Smooth muscle cell (in vitro differentiated cells): ENCODE measurements around the gene NOTCH1. TPM values are rescaled to one million over a fixed set of nuclear protein-coding genes. Genes with fewer than 3 reads are reported as not detected.
A peak's percentile ranks its signal among the peaks of the same experiment; 100 is the strongest.

Experiments
- DNase-seq: peaks from one replicate; lab custom pipeline; 2025; ENCODE audit not compliant: unreplicated experiment; lab: John Stamatoyannopoulos, UW
- H2AFZ ChIP-seq: fragments of 200-600 bp; sonication (generic); 2 replicates; pipeline ENCODE4 v1.6.0; 2016; ENCODE audit warnings: antibody characterized with exemption, low read depth, mild to moderate bottlenecking
- H3F3A ChIP-seq: fragments of 200-600 bp; sonication (generic); 2 replicates; pipeline ENCODE4 v1.6.0; 2017; ENCODE audit warnings: antibody characterized with exemption, low read depth
- H3K27ac ChIP-seq: fragments of 200-600 bp; sonication (generic); 2 replicates; pipeline ENCODE4 v1.5.1; 2016; ENCODE audit warnings: low read depth, mild to moderate bottlenecking
- H3K27me3 ChIP-seq: fragments of 200-600 bp; sonication (generic); 2 replicates; pipeline ENCODE4 v1.6.1; 2016; ENCODE audit warnings: low read depth, mild to moderate bottlenecking
- H3K36me3 ChIP-seq: fragments of 200-600 bp; sonication (generic); 2 replicates; pipeline ENCODE4 v1.5.1; 2016; ENCODE audit warnings: low read depth
- H3K4me1 ChIP-seq: fragments of 200-600 bp; sonication (generic); 2 replicates; pipeline ENCODE4 v1.5.1; 2016; ENCODE audit warnings: low read depth
- H3K4me2 ChIP-seq: fragments of 200-600 bp; sonication (generic); 2 replicates; pipeline ENCODE4 v1.6.0; 2016; ENCODE audit warnings: mild to moderate bottlenecking
- H3K4me3 ChIP-seq: fragments of 200-600 bp; sonication (generic); 2 replicates; pipeline ENCODE4 v1.5.1; 2016; ENCODE audit warnings: mild to moderate bottlenecking
- H3K79me2 ChIP-seq: fragments of 200-600 bp; sonication (generic); 2 replicates; pipeline ENCODE4 v1.6.0; 2016; ENCODE audit warnings: low read depth, mild to moderate bottlenecking
- H3K9ac ChIP-seq: fragments of 200-600 bp; sonication (generic); 2 replicates; pipeline ENCODE4 v1.6.0; 2016; ENCODE audit warnings: low read depth
- H3K9me3 ChIP-seq: fragments of 200-600 bp; sonication (generic); replicated peaks from 2 replicates; pipeline ENCODE4 v1.5.1; 2016; ENCODE audit warnings: low read depth
- H4K20me1 ChIP-seq: fragments of 200-600 bp; sonication (generic); 2 replicates; pipeline ENCODE4 v1.6.0; 2016; ENCODE audit warnings: low read depth
- CTCF ChIP-seq: fragments of 200-600 bp; sonication (generic); IDR thresholded peaks from 2 replicates; pipeline ENCODE4 v1.5.1; 2017; ENCODE audit warnings: borderline replicate concordance, mild to moderate bottlenecking, antibody characterized with exemption; ENCODE audit not compliant: insufficient read depth, poor library complexity, severe bottlenecking
- WGBS: methylation state at CpG from one replicate; pipeline ENCODE4 v1.1.7; 2016; ENCODE audit warnings: low lambda C conversion rate; 5-methylcytosine and 5-hydroxymethylcytosine counted together
- polyA plus RNA-seq: library from polyadenylated mRNA; unstranded; fragments of >200 nt; fragmentation: Nextera tagmentation; extraction: Ambion mirVana; gene quantifications from 2 replicates; pipeline ENCODE4 v1.2.1, GENCODE V29; 2016
- total RNA-seq: library from RNA; depleted of rRNA; stranded (reverse); fragments of >200 nt; gene quantifications from 2 replicates; pipeline ENCODE4 v1.2.3, GENCODE V29; 2014

Gene NOTCH1
- total and polyA plus RNA-seq, 2 experiments from 2014 or later, result 7.2 to 13.2 TPM

- no peak for DNase-seq
- 90% methylated on average over 29 of the region's 29 CpGs for WGBS
These were observed 3.4 kb upstream of the NOTCH1 start for GRCh38 chr9:136549010-136549980.

GRCh38 chr9:136547508-136548215 lies 1.8 kb upstream of the NOTCH1 start:
- H3K27ac ChIP-seq, result no peak overlapping the region
- no peak overlapping the region for H3K4me3 ChIP-seq
- no peaks in the 10 kb centered on the region for H3K36me3 ChIP-seq
- no peaks in the 10 kb centered on the region for H3K9me3 ChIP-seq
- H3K4me1 ChIP-seq, result peaks cover 50% of the 10 kb centered on the region
- no peak overlapping the region for H3K9ac ChIP-seq
- 70% methylated on average over 25 of the region's 25 CpGs for WGBS
- H2AFZ ChIP-seq, result no peak overlapping the region
- TF ChIP-seq CTCF, result no peak
- H3K4me2 ChIP-seq, result peak overlapping the region; percentile 100
- no peak for DNase-seq
- no peaks in the 10 kb centered on the region for H3F3A ChIP-seq
- H3K27me3 ChIP-seq, result no peaks in the 10 kb centered on the region
- peaks cover 35% of the 10 kb centered on the region for H3K79me2 ChIP-seq
- peaks cover 28% of the 10 kb centered on the region for H4K20me1 ChIP-seq

More at GRCh38 chr9:136549010-136549980, 3.4 kb upstream of the NOTCH1 start:
- H3F3A ChIP-seq, result no peaks in the 10 kb centered on the region
- peaks cover 12% of the 10 kb centered on the region for H4K20me1 ChIP-seq
- H3K27me3 ChIP-seq, result no peaks in the 10 kb centered on the region
- no peaks in the 10 kb centered on the region for H3K9me3 ChIP-seq
- no peak overlapping the region for H3K27ac ChIP-seq
- H3K79me2 ChIP-seq, result peaks cover 19% of the 10 kb centered on the region
- H2AFZ ChIP-seq, result no peak overlapping the region
- peaks cover 40% of the 10 kb centered on the region for H3K4me1 ChIP-seq
- H3K9ac ChIP-seq, result peak overlapping the region; percentile 21
- H3K4me3 ChIP-seq, result no peak overlapping the region
- H3K4me2 ChIP-seq, result no peak overlapping the region
- TF ChIP-seq CTCF, result no peak
- H3K36me3 ChIP-seq, result no peaks in the 10 kb centered on the region

GRCh38 chr9:136546697-136547501 lies 1.1 kb upstream of the NOTCH1 start:
- peaks cover 45% of the 10 kb centered on the region for H3K4me1 ChIP-seq
- WGBS, result 9% methylated on average over 37 of the region's 45 CpGs
- H2AFZ ChIP-seq, result peak overlapping the region; percentile 86

More at GRCh38 chr9:136546697-136547501, 1.1 kb upstream of the NOTCH1 start:
- DNase-seq, result peak; percentile 45
- Histone ChIP-seq H4K20me1 (peaks cover 36% of the 10 kb centered on the region), H3K36me3 (no peaks in the 10 kb centered on the region), H3K27me3 (no peaks in the 10 kb centered on the region), H3K4me2 (peak overlapping the region; percentile 100), H3K79me2 (peaks cover 35% of the 10 kb centered on the region), H3K9me3 (no peaks in the 10 kb centered on the region), H3K9ac (peak overlapping the region; percentile 64), H3K4me3 (peak overlapping the region; percentile 66), H3F3A (no peaks in the 10 kb centered on the region), H3K27ac (peak overlapping the region; percentile 73)
- TF ChIP-seq CTCF, result peak; percentile 2
